CD4-positive, alpha-beta T cell (primary cell): ENCODE measurements around the gene SARM1. TPM values are rescaled to one million over a fixed set of nuclear protein-coding genes. Genes with fewer than 3 reads are reported as not detected.
A peak's percentile ranks its signal among the peaks of the same experiment; 100 is the strongest.

ENCODE experiments used
- ATAC-seq: fragments of 200-7000 bp; cut with Tn5 transposase; one replicate; pipeline ENCODE4 v1.10.0; 2022; ENCODE audit warnings: mild to moderate bottlenecking; ENCODE audit not compliant: poor library complexity
- CTCF ChIA-PET: fragments of 350-600 bp; sonication (Branson Sonifier 250); formaldehyde crosslinking; loops from one replicate; lab custom pipeline; 2021; ENCODE audit warnings: antibody characterized with exemption, inconsistent platforms; lab: Charles Lee
- POLR2A ChIA-PET: fragments of 350-600 bp; sonication (Branson Sonifier 250); formaldehyde crosslinking; loops from one replicate; lab custom pipeline; 2021; ENCODE audit warnings: antibody characterized with exemption, inconsistent platforms; lab: Charles Lee
- DNase-seq, 14 experiments: peaks; one replicate each; pipeline ENCODE4 v3.0.0-alpha.2; 2013 to 2020; ENCODE audit warnings: mixed read lengths in 2 of 14
- H3K27ac ChIP-seq, 2 donors: one replicate each; pipeline versions ENCODE4 v1.5.1 to v1.7.0; 2013; ENCODE audit warnings: low read length in 2 of 2, low read depth in 1 of 2, mild to moderate bottlenecking in 1 of 2
- H3K27me3 ChIP-seq, 2 experiments: 1 replicate in 1 of 2; 2 replicates in 1 of 2; pipeline versions ENCODE4 v1.6.1 to v1.7.0; 2013; ENCODE audit warnings: low read length in 2 of 2, control low read depth in 1 of 2, mild to moderate bottlenecking in 1 of 2, moderate library complexity in 1 of 2; ENCODE audit not compliant: insufficient read depth in 2 of 2, control insufficient read depth in 1 of 2
- H3K36me3 ChIP-seq: one replicate; pipeline ENCODE4 v1.6.1; 2013; ENCODE audit warnings: low read length, control low read depth; ENCODE audit not compliant: insufficient read depth
- H3K4me1 ChIP-seq: one replicate; pipeline ENCODE4 v1.6.1; 2013; ENCODE audit warnings: low read length, control low read depth; ENCODE audit not compliant: insufficient read depth
- H3K4me3 ChIP-seq: one replicate; pipeline ENCODE4 v1.5.1; 2013; ENCODE audit warnings: mild to moderate bottlenecking, low read length, moderate library complexity
- H3K9me3 ChIP-seq, 2 experiments: 1 replicate in 1 of 2; 2 replicates in 1 of 2; pipeline versions ENCODE4 v1.6.1 to v1.7.0; 2013; ENCODE audit warnings: low read length in 2 of 2, mild to moderate bottlenecking in 2 of 2, control low read depth in 1 of 2, moderate library complexity in 1 of 2; ENCODE audit not compliant: control insufficient read depth in 1 of 2, insufficient read depth in 1 of 2
- H3K27ac Mint-ChIP-seq: one replicate; pipeline ENCODE4 v1.8.0; 2020; ENCODE audit warnings: mixed read lengths
- H3K27me3 Mint-ChIP-seq: one replicate; pipeline ENCODE4 v1.8.0; 2021; ENCODE audit warnings: mixed read lengths
- H3K36me3 Mint-ChIP-seq: one replicate; pipeline ENCODE4 v1.8.0; 2021; ENCODE audit warnings: low read depth, mixed read lengths
- H3K4me1 Mint-ChIP-seq: one replicate; pipeline ENCODE4 v1.8.0; 2021; ENCODE audit warnings: low read depth, mixed read lengths
- H3K4me3 Mint-ChIP-seq: one replicate; pipeline ENCODE4 v1.8.0; 2020; ENCODE audit warnings: mild to moderate bottlenecking, mixed read lengths
- H3K9me3 Mint-ChIP-seq: one replicate; pipeline ENCODE4 v1.8.0; 2020; ENCODE audit warnings: mixed read lengths
- intact Hi-C, 2 experiments: fragments of 100-400 bp; cut with DNase I in 1 of 2; cut with micrococcal nuclease in 1 of 2; formaldehyde crosslinking; loops; one replicate each; pipeline versions ENCODE4 v1.15.1 to v1.9.0; 2023 to 2025; cut with DNase I, micrococcal nuclease
- total RNA-seq, 174 experiments: library from RNA in 2 of 174; stranded (reverse) in 2 of 174; gene quantifications; one replicate each; pipeline ENCODE4 v1.2.3 and lab custom pipeline; 2021 to 2026
- TF ChIP-seq, protein P1 (sequence below): fragments of 200-600 bp; IDR thresholded peaks from one replicate; pipeline ENCODE4 v1.8.0; 2022; ENCODE audit warnings: antibody characterized with exemption, mild to moderate bottlenecking

The SARM1 gene
- total RNA-seq, 2 experiments from 2014 or later, result 12.5 to 15.4 TPM

DNA sequence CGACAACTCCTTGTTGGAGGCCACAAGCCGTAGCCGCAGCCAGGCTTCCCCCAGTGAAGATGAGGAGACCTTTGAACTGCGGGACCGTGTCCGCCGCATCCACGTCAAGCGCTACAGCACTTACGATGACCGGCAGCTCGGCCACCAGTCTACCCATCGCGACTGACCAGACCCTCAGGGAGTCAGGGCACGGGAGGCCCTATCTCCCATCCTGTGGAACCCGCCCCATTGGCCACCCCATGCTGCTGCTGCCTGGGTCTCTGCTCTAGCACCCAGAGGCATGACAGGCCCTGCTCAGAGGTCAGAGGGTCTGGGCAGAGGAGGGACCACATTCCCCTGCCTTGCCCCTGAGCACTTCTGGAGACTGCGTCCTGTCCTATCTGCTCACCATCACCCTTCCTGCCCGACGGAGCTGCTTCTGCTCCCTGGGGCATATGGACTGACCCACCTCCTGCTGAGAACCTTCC is 27.0 kb upstream of the SARM1 start:
- Mint-ChIP-seq H3K9me3 (no peaks in the 10 kb centered on the region), H3K4me3 (no peak overlapping the region), H3K27me3 (no peaks in the 10 kb centered on the region), H3K27ac (no peak overlapping the region), H3K36me3 (peaks cover 83% of the 10 kb centered on the region), H3K4me1 (no peaks in the 10 kb centered on the region)
- Histone ChIP-seq H3K9me3 (peaks cover 0 to 3% of the 10 kb centered on the region in 2 experiments), H3K4me1 (no peaks in the 10 kb centered on the region), H3K36me3 (peaks cover 92% of the 10 kb centered on the region), H3K4me3 (no peak overlapping the region), H3K27ac (no peak overlapping the region), H3K27me3 (no peaks in the 10 kb centered on the region)
- DNase-seq (no peak), ATAC-seq (no peak)
- POLR2A ChIA-PET, result interaction anchor here (0.6 kb wide), 1 partner anchor 13 kb away, joined by 3 read pairs; the partner anchor contains the start of gene POLDIP2
- CTCF ChIA-PET, result no interaction called here
- intact Hi-C loops, result no loop called here
- TF ChIP-seq, protein P1, sequence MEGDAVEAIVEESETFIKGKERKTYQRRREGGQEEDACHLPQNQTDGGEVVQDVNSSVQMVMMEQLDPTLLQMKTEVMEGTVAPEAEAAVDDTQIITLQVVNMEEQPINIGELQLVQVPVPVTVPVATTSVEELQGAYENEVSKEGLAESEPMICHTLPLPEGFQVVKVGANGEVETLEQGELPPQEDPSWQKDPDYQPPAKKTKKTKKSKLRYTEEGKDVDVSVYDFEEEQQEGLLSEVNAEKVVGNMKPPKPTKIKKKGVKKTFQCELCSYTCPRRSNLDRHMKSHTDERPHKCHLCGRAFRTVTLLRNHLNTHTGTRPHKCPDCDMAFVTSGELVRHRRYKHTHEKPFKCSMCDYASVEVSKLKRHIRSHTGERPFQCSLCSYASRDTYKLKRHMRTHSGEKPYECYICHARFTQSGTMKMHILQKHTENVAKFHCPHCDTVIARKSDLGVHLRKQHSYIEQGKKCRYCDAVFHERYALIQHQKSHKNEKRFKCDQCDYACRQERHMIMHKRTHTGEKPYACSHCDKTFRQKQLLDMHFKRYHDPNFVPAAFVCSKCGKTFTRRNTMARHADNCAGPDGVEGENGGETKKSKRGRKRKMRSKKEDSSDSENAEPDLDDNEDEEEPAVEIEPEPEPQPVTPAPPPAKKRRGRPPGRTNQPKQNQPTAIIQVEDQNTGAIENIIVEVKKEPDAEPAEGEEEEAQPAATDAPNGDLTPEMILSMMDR, result no peak

DNA sequence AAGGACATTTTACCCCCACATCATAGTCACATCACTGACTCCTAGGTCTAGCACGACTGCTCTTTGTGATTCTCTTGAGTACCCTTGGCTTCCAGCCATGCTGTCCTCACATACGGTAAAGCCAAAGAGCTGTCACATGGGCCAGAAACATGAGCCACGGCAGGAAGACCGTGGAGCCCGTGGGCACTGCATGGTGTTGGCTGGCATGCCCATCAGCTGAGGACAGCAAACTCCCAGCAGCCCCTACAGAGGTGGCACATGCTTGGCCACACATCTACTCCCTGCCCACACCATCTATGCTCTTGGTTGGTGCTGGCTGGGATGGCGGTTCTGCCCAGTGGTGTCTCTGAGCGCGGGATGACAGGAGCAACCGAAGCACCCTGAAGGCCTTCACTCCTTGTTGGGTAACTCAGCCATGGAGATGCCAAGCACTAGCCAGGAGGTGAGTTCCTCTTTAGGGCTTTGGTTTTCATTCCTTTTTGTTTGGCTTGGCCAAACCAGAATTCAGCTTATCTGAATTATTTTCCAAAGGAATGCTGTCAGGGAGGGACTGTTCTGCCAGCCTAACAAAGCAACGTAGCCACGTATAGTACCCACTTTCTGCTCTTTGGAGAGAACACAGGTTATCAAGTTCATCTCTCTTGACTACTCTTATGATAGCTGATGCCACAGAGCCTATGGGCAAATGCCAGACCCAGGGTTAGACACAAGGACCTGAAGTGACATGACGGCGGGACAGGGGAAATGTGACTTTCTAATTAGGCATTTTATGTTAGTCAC is 25.9 kb upstream of the SARM1 start:
- H3K4me1 Mint-ChIP-seq, result no peaks in the 10 kb centered on the region
- H3K9me3 ChIP-seq, result no peaks in the 10 kb centered on the region
- no peak overlapping the region for H3K27ac Mint-ChIP-seq
- H3K27me3 ChIP-seq, result no peaks in the 10 kb centered on the region
- H3K27me3 Mint-ChIP-seq, result no peaks in the 10 kb centered on the region
- H3K4me1 ChIP-seq, result no peaks in the 10 kb centered on the region
- H3K27ac ChIP-seq, result no peak overlapping the region
- no peak for DNase-seq
- no peak overlapping the region for H3K4me3 Mint-ChIP-seq
- ATAC-seq, result no peak
- peaks cover 91% of the 10 kb centered on the region for H3K36me3 ChIP-seq
- intact Hi-C loops, result no loop called here
- H3K36me3 Mint-ChIP-seq, result peaks cover 87% of the 10 kb centered on the region
- TF ChIP-seq, protein P1, result no peak
- POLR2A ChIA-PET, result interaction anchor here (1.9 to 2.1 kb wide), 2 partner anchors 10 to 12 kb away, joined by 6 to 8 read pairs; partner anchors contain the start of genes IFT20, POLDIP2 and TNFAIP1
- no peaks in the 10 kb centered on the region for H3K9me3 Mint-ChIP-seq
- no peak overlapping the region for H3K4me3 ChIP-seq
- CTCF ChIA-PET, result no interaction called here

DNA sequence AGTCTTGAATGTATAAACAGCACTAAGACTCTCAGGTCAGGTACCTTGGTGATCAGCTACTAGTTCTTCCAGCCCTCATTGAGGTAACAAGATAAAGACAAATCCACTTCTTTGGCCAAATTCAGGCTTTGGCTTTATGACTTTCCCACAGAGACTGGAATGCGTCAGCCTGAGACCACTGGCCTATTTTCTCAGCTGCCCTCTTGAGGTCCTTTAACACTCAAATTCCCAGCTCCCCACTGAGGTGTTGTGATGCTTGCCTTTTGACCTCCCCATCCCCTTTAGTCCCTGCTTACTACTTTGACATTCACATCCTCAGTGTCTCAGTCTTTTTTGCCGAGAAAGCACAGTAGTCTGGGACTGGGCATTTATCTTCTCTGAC is 25.3 kb upstream of the SARM1 start:
- no peak overlapping the region for H3K4me3 Mint-ChIP-seq
- TF ChIP-seq, protein P1, result no peak
- no peak overlapping the region for H3K27ac ChIP-seq
- H3K4me3 ChIP-seq, result no peak overlapping the region
- H3K27ac Mint-ChIP-seq, result peak overlapping the region; percentile 39
- H3K27me3 Mint-ChIP-seq, result no peaks in the 10 kb centered on the region
- POLR2A ChIA-PET, result interaction anchor here (1.9 to 2.1 kb wide), 2 partner anchors 10 to 11 kb away, joined by 6 to 8 read pairs; partner anchors contain the start of genes IFT20, POLDIP2 and TNFAIP1
- H3K9me3 ChIP-seq, result no peaks in the 10 kb centered on the region
- no peaks in the 10 kb centered on the region for H3K9me3 Mint-ChIP-seq
- ATAC-seq (no peak), DNase-seq (no peak)
- CTCF ChIA-PET, result no interaction called here
- H3K36me3 Mint-ChIP-seq, result peaks cover 87% of the 10 kb centered on the region
- intact Hi-C loops, result no loop called here
- H3K36me3 ChIP-seq, result peaks cover 91% of the 10 kb centered on the region
- H3K4me1 Mint-ChIP-seq, result no peaks in the 10 kb centered on the region
- H3K4me1 ChIP-seq, result no peaks in the 10 kb centered on the region
- H3K27me3 ChIP-seq, result no peaks in the 10 kb centered on the region
